Muscle layer of duodenum (tissue), 2 donors: Measurements from ENCODE around the gene CPT1C.

Experiments
- H3K27ac ChIP-seq: one replicate; pipeline ENCODE4 v1.7.0; 2013; ENCODE audit warnings: mild to moderate bottlenecking, low read length
- H3K27me3 ChIP-seq: one replicate; pipeline ENCODE4 v1.7.0; 2013; ENCODE audit warnings: low read depth, mild to moderate bottlenecking, control low read depth, low read length
- H3K36me3 ChIP-seq, 2 donors: one replicate each; pipeline ENCODE4 v1.7.0; 2013; ENCODE audit warnings: low read length in 2 of 2, control low read depth in 1 of 2, mild to moderate bottlenecking in 1 of 2; ENCODE audit not compliant: insufficient read depth in 2 of 2, control insufficient read depth in 1 of 2
- H3K4me1 ChIP-seq, 2 donors: one replicate each; pipeline ENCODE4 v1.7.0; 2013; ENCODE audit warnings: low read length in 2 of 2, mild to moderate bottlenecking in 2 of 2, control low read depth in 1 of 2, moderate library complexity in 1 of 2; ENCODE audit not compliant: insufficient read depth in 2 of 2, control insufficient read depth in 1 of 2
- H3K4me3 ChIP-seq, 2 donors: one replicate each; pipeline ENCODE4 v1.7.0; 2013; ENCODE audit warnings: low read length in 2 of 2, low read depth in 1 of 2, mild to moderate bottlenecking in 1 of 2
- H3K9me3 ChIP-seq, 2 donors: one replicate each; pipeline ENCODE4 v1.7.0; 2013; ENCODE audit warnings: low read length in 2 of 2, control low read depth in 1 of 2, mild to moderate bottlenecking in 1 of 2; ENCODE audit not compliant: control insufficient read depth in 1 of 2
- donor health status: healthy.

The CPT1C gene

DNA sequence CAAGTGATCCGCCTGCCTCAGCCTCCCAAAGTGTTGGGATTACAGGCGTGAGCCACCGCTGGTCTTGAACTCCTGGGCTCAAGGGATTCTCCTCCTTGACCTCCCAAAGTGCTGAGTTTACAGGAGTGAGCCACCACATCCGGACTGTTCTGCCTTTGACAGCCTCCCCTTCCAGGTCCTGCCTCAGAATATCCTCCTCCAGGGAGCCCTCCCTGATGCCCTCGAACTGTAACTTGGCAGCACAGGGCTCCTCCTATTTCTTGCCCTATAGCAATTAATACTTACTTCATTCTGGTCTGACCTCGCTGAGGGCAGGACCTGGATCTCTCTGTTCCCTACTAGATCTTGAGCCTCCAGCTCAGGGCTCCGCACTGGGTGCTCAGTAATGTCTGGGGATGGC is 5.9 kb downstream of the CPT1C start:
- H3K27me3 ChIP-seq = no peaks in the 10 kb centered on the region
- no peaks in the 10 kb centered on the region for H3K4me1 ChIP-seq
- H3K27ac ChIP-seq = no peak overlapping the region
- no peaks in the 10 kb centered on the region for H3K36me3 ChIP-seq
- no peak overlapping the region for H3K4me3 ChIP-seq
- H3K9me3 ChIP-seq = no peaks in the 10 kb centered on the region

- H3K36me3 ChIP-seq = no peaks in the 10 kb centered on the region
- no peak overlapping the region for H3K4me3 ChIP-seq
- H3K4me1 ChIP-seq = no peaks in the 10 kb centered on the region
- H3K27ac ChIP-seq = no peak overlapping the region
- H3K9me3 ChIP-seq = no peaks in the 10 kb centered on the region
- no peaks in the 10 kb centered on the region for H3K27me3 ChIP-seq
Measured at GRCh38 chr19:49699364-49699763, 8.4 kb downstream of the CPT1C start.

- H3K4me1 ChIP-seq = no peaks in the 10 kb centered on the region
- H3K9me3 ChIP-seq = no peaks in the 10 kb centered on the region
- H3K36me3 ChIP-seq = no peaks in the 10 kb centered on the region
- H3K27me3 ChIP-seq = no peaks in the 10 kb centered on the region
- H3K27ac ChIP-seq = no peak overlapping the region
- no peak overlapping the region for H3K4me3 ChIP-seq
Measured at GRCh38 chr19:49700563-49700962, 9.6 kb downstream of the CPT1C start.

DNA sequence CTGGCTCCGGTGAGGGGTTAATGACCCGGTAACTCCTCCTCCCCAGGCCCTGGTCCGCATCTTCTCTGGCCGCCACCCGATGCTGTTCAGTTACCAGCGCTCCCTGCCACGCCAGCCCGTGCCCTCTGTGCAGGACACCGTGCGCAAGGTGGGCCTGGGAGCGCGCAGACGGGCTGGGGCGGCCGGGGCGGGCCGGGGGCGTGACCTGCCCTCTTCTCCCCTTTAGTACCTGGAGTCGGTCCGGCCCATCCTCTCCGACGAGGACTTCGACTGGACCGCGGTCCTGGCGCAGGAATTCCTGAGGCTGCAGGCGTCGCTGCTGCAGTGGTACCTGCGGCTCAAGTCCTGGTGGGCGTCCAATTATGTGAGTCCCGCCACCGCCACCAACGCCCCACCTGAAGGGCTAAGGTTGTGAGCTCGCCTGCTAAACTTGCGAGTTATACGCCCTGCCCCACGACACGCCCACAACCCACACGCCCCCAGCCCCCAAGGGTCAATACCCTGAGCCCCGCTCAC is 10.4 kb downstream of the CPT1C start:
- H3K36me3 ChIP-seq = peaks cover 0 to 6% of the 10 kb centered on the region in 2 donors
- H3K27ac ChIP-seq = no peak overlapping the region
- no peaks in the 10 kb centered on the region for H3K27me3 ChIP-seq
- H3K4me1 ChIP-seq = no peaks in the 10 kb centered on the region
- H3K9me3 ChIP-seq = no peaks in the 10 kb centered on the region
- no peak overlapping the region for H3K4me3 ChIP-seq

DNA sequence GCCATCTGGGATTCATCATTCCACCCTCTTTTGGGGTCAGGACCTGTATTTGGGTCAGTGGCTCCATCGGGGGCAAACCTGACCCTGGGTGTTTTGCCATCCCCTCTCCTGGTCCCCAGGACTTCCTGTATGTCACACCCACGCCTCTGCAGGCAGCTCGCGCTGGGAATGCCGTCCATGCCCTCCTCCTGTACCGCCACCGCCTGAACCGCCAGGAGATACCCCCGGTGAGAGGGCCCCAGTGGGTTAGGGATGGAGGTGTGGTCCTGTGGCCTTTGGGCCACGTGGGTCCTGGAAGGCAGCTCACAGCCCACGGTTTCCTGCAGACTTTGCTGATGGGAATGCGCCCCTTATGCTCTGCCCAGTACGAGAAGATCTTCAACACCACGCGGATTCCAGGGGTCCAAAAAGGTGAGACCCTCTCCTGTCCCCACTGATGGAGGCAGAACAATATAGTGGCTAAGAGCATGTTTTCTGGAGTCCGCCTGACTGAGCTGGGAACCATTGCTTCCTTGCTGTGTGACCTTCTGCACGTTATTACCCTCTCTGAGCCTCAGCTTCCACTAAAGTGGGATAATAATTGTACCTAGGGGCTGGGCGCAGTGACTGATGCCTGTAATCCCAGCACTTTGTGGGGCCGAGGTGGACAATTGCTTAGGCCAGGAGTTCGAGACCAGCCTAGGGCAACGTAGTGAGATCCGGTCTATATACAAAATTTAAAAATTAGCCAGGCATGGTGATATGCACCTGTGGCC is 14.1 kb downstream of the CPT1C start:
- no peaks in the 10 kb centered on the region for H3K27me3 ChIP-seq
- no peak overlapping the region for H3K4me3 ChIP-seq
- H3K9me3 ChIP-seq = no peaks in the 10 kb centered on the region
- H3K36me3 ChIP-seq = peaks cover 0 to 6% of the 10 kb centered on the region in 2 donors
- no peaks in the 10 kb centered on the region for H3K4me1 ChIP-seq
- H3K27ac ChIP-seq = no peak overlapping the region

- Histone ChIP-seq H3K27ac (no peak overlapping the region), H3K4me1 (no peaks in the 10 kb centered on the region), H3K9me3 (no peaks in the 10 kb centered on the region), H3K36me3 (peaks cover 0 to 6% of the 10 kb centered on the region in 2 donors), H3K27me3 (no peaks in the 10 kb centered on the region), H3K4me3 (no peak overlapping the region)
Measured at GRCh38 chr19:49705919-49706318, 15.0 kb downstream of the CPT1C start.

GRCh38 chr19:49710372-49710951 is 19.5 kb downstream of the CPT1C start:
- Histone ChIP-seq H3K9me3 (no peaks in the 10 kb centered on the region), H3K4me3 (no peak overlapping the region), H3K27ac (no peak overlapping the region), H3K27me3 (no peaks in the 10 kb centered on the region), H3K4me1 (peaks cover 0 to 3% of the 10 kb centered on the region in 2 donors), H3K36me3 (peaks cover 0 to 6% of the 10 kb centered on the region in 2 donors)

GRCh38 chr19:49712397-49712859 is 21.5 kb downstream of the CPT1C start:
- no peak overlapping the region for H3K4me3 ChIP-seq
- no peaks in the 10 kb centered on the region for H3K36me3 ChIP-seq
- no peak overlapping the region for H3K27ac ChIP-seq
- H3K9me3 ChIP-seq = no peaks in the 10 kb centered on the region
- no peaks in the 10 kb centered on the region for H3K27me3 ChIP-seq
- peaks cover 0 to 3% of the 10 kb centered on the region in 2 donors for H3K4me1 ChIP-seq

GRCh38 chr19:49713236-49713845 is 22.4 kb downstream of the CPT1C start:
- Histone ChIP-seq H3K4me3 (no peak overlapping the region), H3K9me3 (no peaks in the 10 kb centered on the region), H3K27ac (no peak overlapping the region), H3K36me3 (no peaks in the 10 kb centered on the region), H3K27me3 (no peaks in the 10 kb centered on the region), H3K4me1 (peaks cover 0 to 3% of the 10 kb centered on the region in 2 donors)

GRCh38 chr19:49716154-49716553 is 25.2 kb downstream of the CPT1C start:
- Histone ChIP-seq H3K4me1 (peaks cover 0 to 3% of the 10 kb centered on the region in 2 donors), H3K9me3 (no peaks in the 10 kb centered on the region), H3K27ac (no peak overlapping the region), H3K4me3 (no peak overlapping the region), H3K27me3 (no peaks in the 10 kb centered on the region), H3K36me3 (no peaks in the 10 kb centered on the region)

GRCh38 chr19:49718511-49718910 is 27.6 kb downstream of the CPT1C start:
- no peak overlapping the region for H3K27ac ChIP-seq
- no peaks in the 10 kb centered on the region for H3K27me3 ChIP-seq
- no peaks in the 10 kb centered on the region for H3K36me3 ChIP-seq
- H3K4me1 ChIP-seq = no peaks in the 10 kb centered on the region
- no peak overlapping the region for H3K4me3 ChIP-seq
- H3K9me3 ChIP-seq = no peaks in the 10 kb centered on the region
